Choroid plexus epithelial cell (primary cell): ENCODE results near the gene ZBED4.

Source experiments
- DNase-seq: peaks from one replicate; pipeline ENCODE4 v3.0.0-alpha.2; 2010; ENCODE audit warnings: low read depth
- H3K4me3 ChIP-seq: 2 replicates; pipeline ENCODE4 v1.5.1; 2011; ENCODE audit warnings: low read depth, mild to moderate bottlenecking, control low read depth, low read length, moderate library complexity
- CTCF ChIP-seq: conservative IDR thresholded peaks from 2 replicates; pipeline ENCODE4 v1.5.1; 2011; ENCODE audit warnings: low read depth, mild to moderate bottlenecking, control low read depth, inconsistent platforms, low read length, moderate library complexity

ZBED4 gene

GRCh38 chr22:49933236-49934159 is 79.9 kb downstream of the ZBED4 start:
- TF ChIP-seq CTCF, result no peak
- DNase-seq, result no peak
- H3K4me3 ChIP-seq, result no peak overlapping the region

- no peak overlapping the region for H3K4me3 ChIP-seq
- TF ChIP-seq CTCF, result no peak
- peak; percentile 9 for DNase-seq
These were observed 80.7 kb downstream of the ZBED4 start for GRCh38 chr22:49934160-49934890.

GRCh38 chr22:49934891-49935557 is 81.4 kb downstream of the ZBED4 start:
- peak; percentile 45 for DNase-seq
- peak overlapping the region; percentile 20 for H3K4me3 ChIP-seq

GRCh38 chr22:49935561-49935960 is 81.9 kb downstream of the ZBED4 start:
- peak overlapping the region; percentile 20 for H3K4me3 ChIP-seq
- DNase-seq, result no peak
- no peak for TF ChIP-seq CTCF

More at GRCh38 chr22:49934891-49935557, 81.4 kb downstream of the ZBED4 start:
- no peak for TF ChIP-seq CTCF

GRCh38 chr22:49936018-49936972 is 82.7 kb downstream of the ZBED4 start:
- peak overlapping the region; percentile 26 for H3K4me3 ChIP-seq
- no peak for TF ChIP-seq CTCF
- DNase-seq, result peak; percentile 74
